ENCODE data around the gene NUBP2.

Gene NUBP2

GRCh38 chr16:1817276-1817589, 34.5 kb downstream of the NUBP2 start:
- H3K27ac ChIP-seq: no peak overlapping the region
- TF ChIP-seq CTCF (IDR thresholded peaks at IDR 0.05; ENCODE audit: low read depth, low read length): no peak
- no peaks in the 10 kb centered on the region for H3K27me3 ChIP-seq (ENCODE audit: insufficient read depth, low read depth, severe bottlenecking)
- H3K4me3 ChIP-seq (ENCODE audit: low read depth, low read length): no peak overlapping the region
- no peaks in the 10 kb centered on the region for H3K9me3 ChIP-seq (ENCODE audit: severe bottlenecking)
- DNase-seq: no peak
- H3K36me3 ChIP-seq: peaks cover 26% of the 10 kb centered on the region

- Histone ChIP-seq H3K27ac (no peak overlapping the region), H3K4me3 (ENCODE audit: low read depth, low read length) (no peak overlapping the region), H3K27me3 (ENCODE audit: insufficient read depth, low read depth, severe bottlenecking) (no peaks in the 10 kb centered on the region), H3K36me3 (peaks cover 31% of the 10 kb centered on the region), H3K9me3 (ENCODE audit: severe bottlenecking) (no peaks in the 10 kb centered on the region)
- TF ChIP-seq CTCF (IDR thresholded peaks at IDR 0.05; ENCODE audit: low read depth, low read length): no peak
- DNase-seq: no peak
These were observed 35.0 kb downstream of the NUBP2 start for GRCh38 chr16:1817716-1818115.

GRCh38 chr16:1818204-1818872, 35.6 kb downstream of the NUBP2 start:
- Histone ChIP-seq H3K9me3 (ENCODE audit: severe bottlenecking) (no peaks in the 10 kb centered on the region), H3K36me3 (peaks cover 34% of the 10 kb centered on the region), H3K27me3 (ENCODE audit: insufficient read depth, low read depth, severe bottlenecking) (no peaks in the 10 kb centered on the region), H3K4me3 (ENCODE audit: low read depth, low read length) (no peak overlapping the region), H3K27ac (no peak overlapping the region)
- TF ChIP-seq CTCF (IDR thresholded peaks at IDR 0.05; ENCODE audit: low read depth, low read length): no peak
- DNase-seq: no peak

- H3K27ac ChIP-seq: no peak overlapping the region
- no peak overlapping the region for H3K4me3 ChIP-seq (ENCODE audit: low read depth, low read length)
- H3K36me3 ChIP-seq: peaks cover 34% of the 10 kb centered on the region
- DNase-seq: no peak
- no peaks in the 10 kb centered on the region for H3K27me3 ChIP-seq (ENCODE audit: insufficient read depth, low read depth, severe bottlenecking)
- no peak for TF ChIP-seq CTCF (IDR thresholded peaks at IDR 0.05; ENCODE audit: low read depth, low read length)
- H3K9me3 ChIP-seq (ENCODE audit: severe bottlenecking): no peaks in the 10 kb centered on the region
These were observed 36.2 kb downstream of the NUBP2 start for GRCh38 chr16:1818873-1819525.

- Histone ChIP-seq H3K9me3 (ENCODE audit: severe bottlenecking) (no peaks in the 10 kb centered on the region), H3K27ac (no peak overlapping the region), H3K27me3 (ENCODE audit: insufficient read depth, low read depth, severe bottlenecking) (no peaks in the 10 kb centered on the region), H3K4me3 (ENCODE audit: low read depth, low read length) (no peak overlapping the region), H3K36me3 (peaks cover 34% of the 10 kb centered on the region)
- no peak for TF ChIP-seq CTCF (IDR thresholded peaks at IDR 0.05; ENCODE audit: low read depth, low read length)
- no peak for DNase-seq
These were observed 36.9 kb downstream of the NUBP2 start for GRCh38 chr16:1819611-1820010.
